ENCODE data around the gene FRRS1.

The FRRS1 gene

GRCh38 chr1:99674115-99675064, 92.0 kb downstream of the FRRS1 start:
- Histone ChIP-seq H3K9ac (ENCODE audit: low read length) (no peak overlapping the region), H3K4me2 (ENCODE audit: low read length) (no peak overlapping the region), H3K27me3 (ENCODE audit: low read depth, low read length) (peaks cover 13% of the 10 kb centered on the region), H2AFZ (ENCODE audit: low read depth, low read length) (no peak overlapping the region), H3K79me2 (ENCODE audit: low read length) (no peaks in the 10 kb centered on the region), H3K4me1 (ENCODE audit: low read length) (no peaks in the 10 kb centered on the region), H3K36me3 (replicated peaks; ENCODE audit: low read depth, low read length) (no peaks in the 10 kb centered on the region), H3K9me3 (ENCODE audit: insufficient read depth, low read length) (no peaks in the 10 kb centered on the region), H3K27ac (ENCODE audit: low read length) (no peak overlapping the region), H3K4me3 (ENCODE audit: low read length) (no peak overlapping the region), H4K20me1 (ENCODE audit: insufficient read depth, low read length) (no peaks in the 10 kb centered on the region)
- TF ChIP-seq CTCF (IDR thresholded peaks at IDR 0.05; ENCODE audit: low read depth, low read length) (no peak), EZH2phosphoT487 (IDR thresholded peaks at IDR 0.05; ENCODE audit: low read depth) (no peak)

DNA sequence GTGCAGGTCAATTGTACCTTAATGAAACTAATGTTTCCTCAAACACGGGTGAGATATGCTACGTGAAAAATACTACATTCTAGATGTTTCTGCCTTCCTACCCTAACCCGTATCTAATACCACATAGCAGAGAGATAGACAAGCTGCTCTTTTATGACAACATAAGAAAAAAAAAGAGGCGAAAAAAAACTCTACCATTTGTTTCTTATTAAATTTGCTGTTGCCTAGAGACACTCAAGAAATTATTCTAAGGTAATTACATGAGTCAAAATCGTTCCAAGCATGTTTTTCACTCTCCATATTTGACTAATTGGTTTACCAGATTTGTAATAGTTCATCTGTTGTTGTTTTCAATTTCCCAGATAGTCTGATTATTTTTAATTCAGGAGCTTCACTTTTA, 93.1 kb downstream of the FRRS1 start:
- H2AFZ ChIP-seq (ENCODE audit: low read depth, low read length), result no peak overlapping the region
- no peak overlapping the region for H3K4me3 ChIP-seq (ENCODE audit: low read length)
- no peaks in the 10 kb centered on the region for H3K36me3 ChIP-seq (replicated peaks; ENCODE audit: low read depth, low read length)
- H3K9me3 ChIP-seq (ENCODE audit: insufficient read depth, low read length), result no peaks in the 10 kb centered on the region
- H3K27ac ChIP-seq (ENCODE audit: low read length), result no peak overlapping the region
- no peaks in the 10 kb centered on the region for H4K20me1 ChIP-seq (ENCODE audit: insufficient read depth, low read length)
- no peaks in the 10 kb centered on the region for H3K79me2 ChIP-seq (ENCODE audit: low read length)
- H3K4me2 ChIP-seq (ENCODE audit: low read length), result no peak overlapping the region
- H3K9ac ChIP-seq (ENCODE audit: low read length), result no peak overlapping the region
- no peaks in the 10 kb centered on the region for H3K4me1 ChIP-seq (ENCODE audit: low read length)
- peaks cover 13% of the 10 kb centered on the region for H3K27me3 ChIP-seq (ENCODE audit: low read depth, low read length)
- TF ChIP-seq EZH2phosphoT487 (IDR thresholded peaks at IDR 0.05; ENCODE audit: low read depth) (no peak), CTCF (IDR thresholded peaks at IDR 0.05; ENCODE audit: low read depth, low read length) (no peak)

GRCh38 chr1:99672530-99673213, 93.8 kb downstream of the FRRS1 start:
- no peak overlapping the region for H2AFZ ChIP-seq (ENCODE audit: low read depth, low read length)
- no peaks in the 10 kb centered on the region for H3K9me3 ChIP-seq (ENCODE audit: insufficient read depth, low read length)
- no peak overlapping the region for H3K4me2 ChIP-seq (ENCODE audit: low read length)
- H3K4me3 ChIP-seq (ENCODE audit: low read length), result no peak overlapping the region
- no peak overlapping the region for H3K9ac ChIP-seq (ENCODE audit: low read length)
- no peaks in the 10 kb centered on the region for H3K79me2 ChIP-seq (ENCODE audit: low read length)
- no peak for TF ChIP-seq EZH2phosphoT487 (IDR thresholded peaks at IDR 0.05; ENCODE audit: low read depth)
- TF ChIP-seq CTCF (IDR thresholded peaks at IDR 0.05; ENCODE audit: low read depth, low read length), result no peak
- no peaks in the 10 kb centered on the region for H3K4me1 ChIP-seq (ENCODE audit: low read length)
- peaks cover 13% of the 10 kb centered on the region for H3K27me3 ChIP-seq (ENCODE audit: low read depth, low read length)
- H3K27ac ChIP-seq (ENCODE audit: low read length), result no peak overlapping the region
- no peaks in the 10 kb centered on the region for H3K36me3 ChIP-seq (replicated peaks; ENCODE audit: low read depth, low read length)
- H4K20me1 ChIP-seq (ENCODE audit: insufficient read depth, low read length), result no peaks in the 10 kb centered on the region

DNA sequence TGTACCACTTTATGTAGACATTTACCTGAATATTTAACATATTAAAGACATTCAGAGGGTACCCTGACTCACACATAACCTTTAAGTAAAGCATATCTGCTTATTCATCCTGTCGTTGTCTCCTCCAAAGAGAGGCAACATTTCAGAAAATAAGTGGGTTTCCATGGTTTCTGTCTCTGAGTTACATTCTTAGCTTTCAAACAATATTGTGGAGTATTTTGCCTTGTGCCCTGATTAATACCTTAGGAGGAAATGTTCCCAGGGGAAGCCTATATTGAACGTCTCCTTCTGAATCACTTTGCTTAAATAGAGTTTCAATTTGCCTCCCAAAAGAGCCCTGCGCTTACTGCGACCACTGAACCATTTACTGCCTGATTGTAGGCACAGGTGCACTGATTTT, 94.4 kb downstream of the FRRS1 start:
- Histone ChIP-seq H4K20me1 (ENCODE audit: insufficient read depth, low read length) (no peaks in the 10 kb centered on the region), H3K9me3 (ENCODE audit: insufficient read depth, low read length) (no peaks in the 10 kb centered on the region), H3K36me3 (replicated peaks; ENCODE audit: low read depth, low read length) (no peaks in the 10 kb centered on the region), H3K4me1 (ENCODE audit: low read length) (no peaks in the 10 kb centered on the region), H2AFZ (ENCODE audit: low read depth, low read length) (no peak overlapping the region), H3K9ac (ENCODE audit: low read length) (no peak overlapping the region), H3K79me2 (ENCODE audit: low read length) (no peaks in the 10 kb centered on the region), H3K27me3 (ENCODE audit: low read depth, low read length) (peaks cover 13% of the 10 kb centered on the region), H3K4me3 (ENCODE audit: low read length) (no peak overlapping the region), H3K4me2 (ENCODE audit: low read length) (no peak overlapping the region), H3K27ac (ENCODE audit: low read length) (no peak overlapping the region)
- no peak for TF ChIP-seq CTCF (IDR thresholded peaks at IDR 0.05; ENCODE audit: low read depth, low read length)
- TF ChIP-seq EZH2phosphoT487 (IDR thresholded peaks at IDR 0.05; ENCODE audit: low read depth), result no peak

Measured in OCI-LY3 (cell line).